Bone marrow (tissue), 2 donors: ENCODE measurements around the gene GRAP2.
"Not testable (repeated sequence)": the region's sequence is repeated elsewhere in the genome, so short reads cannot be mapped to it uniquely, and the experiment has no call there.

Experiments used
- DNase-seq, 2 donors: peaks; one replicate each; lab custom pipeline; 2025; lab: John Stamatoyannopoulos, UW

GRAP2 gene

GRCh38 chr22:39967103-39967829, 66.4 kb downstream of the GRAP2 start:
- no peak for DNase-seq

GRCh38 chr22:39967996-39968972, 67.4 kb downstream of the GRAP2 start:
- no peak for DNase-seq

- no peak for DNase-seq
Observed at GRCh38 chr22:39970742-39971141, 69.9 kb downstream of the GRAP2 start.

- no peak for DNase-seq
Observed at GRCh38 chr22:39972641-39973040, 71.8 kb downstream of the GRAP2 start.

- DNase-seq: no peak
Observed at GRCh38 chr22:39973656-39974055, 72.8 kb downstream of the GRAP2 start.

GRCh38 chr22:39974065-39974464, 73.2 kb downstream of the GRAP2 start:
- no peak for DNase-seq

GRCh38 chr22:39979048-39979447, 78.2 kb downstream of the GRAP2 start:
- DNase-seq: no peak

GRCh38 chr22:39979458-39979857, 78.6 kb downstream of the GRAP2 start:
- DNase-seq: no peak

- DNase-seq: no peak
Observed at GRCh38 chr22:39980596-39980995, 79.7 kb downstream of the GRAP2 start.

- DNase-seq: no peak
Observed at GRCh38 chr22:39983346-39983745, 82.5 kb downstream of the GRAP2 start.

GRCh38 chr22:39984006-39984405, 83.1 kb downstream of the GRAP2 start:
- no peak for DNase-seq

GRCh38 chr22:39984746-39985145, 83.9 kb downstream of the GRAP2 start:
- DNase-seq: no peak

- no peak for DNase-seq
Observed at GRCh38 chr22:39985383-39986035, 84.6 kb downstream of the GRAP2 start.

- no peak for DNase-seq
Observed at GRCh38 chr22:39988386-39989114, 87.7 kb downstream of the GRAP2 start.

GRCh38 chr22:39989633-39990032, 88.7 kb downstream of the GRAP2 start:
- no peak for DNase-seq

- DNase-seq: no peak
Observed at GRCh38 chr22:39990686-39991085, 89.8 kb downstream of the GRAP2 start.

- DNase-seq: no peak
Observed at GRCh38 chr22:39991159-39991860, 90.4 kb downstream of the GRAP2 start.

GRCh38 chr22:39992088-39992826, 91.4 kb downstream of the GRAP2 start:
- no peak for DNase-seq

- DNase-seq: not testable (repeated sequence)
Observed at GRCh38 chr22:39992894-39993293, 92.0 kb downstream of the GRAP2 start.

GRCh38 chr22:39994041-39994565, 93.2 kb downstream of the GRAP2 start:
- no peak for DNase-seq
